GM12874 (cell line): ENCODE results near the gene CD300LD.

Source experiments
- CTCF ChIP-seq: IDR thresholded peaks from 2 replicates; pipeline ENCODE4 v1.5.1; 2011; ENCODE audit warnings: low read depth, mild to moderate bottlenecking, control low read depth, low read length, moderate library complexity; ENCODE audit not compliant: insufficient read depth

Gene CD300LD

GRCh38 chr17:74578979-74579378 is 13.1 kb downstream of the CD300LD start:
- TF ChIP-seq CTCF: no peak

- no peak for TF ChIP-seq CTCF
Observed at GRCh38 chr17:74574489-74575142, 17.5 kb downstream of the CD300LD start.

- TF ChIP-seq CTCF: no peak
Observed at GRCh38 chr17:74573169-74573568, 18.9 kb downstream of the CD300LD start.

- no peak for TF ChIP-seq CTCF
Observed at GRCh38 chr17:74571621-74572270, 20.3 kb downstream of the CD300LD start.

DNA sequence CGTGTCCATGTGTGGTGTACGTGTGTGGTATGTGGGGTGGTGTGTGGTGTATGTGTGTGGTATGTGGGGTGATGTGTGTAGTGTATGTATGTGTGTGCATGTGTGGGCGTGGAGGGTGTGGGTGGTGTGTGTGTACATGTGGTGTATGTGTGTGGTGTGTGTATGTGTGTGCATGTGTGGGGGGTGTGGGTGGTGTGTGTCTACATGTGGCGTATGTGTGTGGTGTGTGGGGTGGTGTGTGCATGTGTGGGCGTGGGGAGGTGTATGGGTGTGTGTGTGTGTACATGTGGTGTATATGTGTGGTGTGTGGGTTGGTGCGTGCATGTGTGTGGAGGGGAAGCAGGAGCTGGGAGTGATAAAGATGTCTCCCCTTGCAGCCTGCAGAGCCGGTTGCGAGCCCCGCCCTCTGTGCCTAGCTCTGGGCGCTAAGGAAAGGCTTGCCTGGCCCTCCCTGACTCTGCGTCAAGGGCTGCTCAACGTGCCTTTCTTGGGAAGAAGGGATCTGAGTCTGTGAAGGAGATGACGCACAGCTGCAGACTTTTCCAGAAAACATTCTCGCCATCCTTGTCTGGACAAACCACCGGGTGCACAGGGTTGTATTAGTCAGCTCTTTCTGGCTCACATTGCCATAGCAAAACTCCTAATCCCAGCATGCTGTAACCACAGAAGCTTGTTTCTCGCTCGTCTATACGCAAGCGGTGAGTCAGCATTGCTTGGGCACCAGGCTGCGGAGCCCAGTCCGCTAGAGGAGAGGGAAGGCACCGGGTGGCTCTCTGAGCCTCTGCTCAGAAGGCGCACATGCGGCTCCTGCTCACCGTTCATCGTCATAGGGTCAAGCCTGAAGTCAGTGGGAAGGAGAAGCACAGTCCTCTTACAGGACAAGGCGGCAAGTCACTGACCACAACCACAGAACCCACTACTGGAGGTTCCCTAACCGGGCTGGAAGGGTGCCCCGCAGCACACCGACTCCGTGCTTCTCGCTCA is 22.8 kb downstream of the CD300LD start:
- no peak for TF ChIP-seq CTCF

GRCh38 chr17:74568106-74568873 is 23.8 kb downstream of the CD300LD start:
- no peak for TF ChIP-seq CTCF
